Measurements from ENCODE around the gene LIMCH1.
"Not testable (repeated sequence)": the region's sequence is repeated elsewhere in the genome, so short reads cannot be mapped to it uniquely, and the experiment has no call there.

LIMCH1 gene

DNA sequence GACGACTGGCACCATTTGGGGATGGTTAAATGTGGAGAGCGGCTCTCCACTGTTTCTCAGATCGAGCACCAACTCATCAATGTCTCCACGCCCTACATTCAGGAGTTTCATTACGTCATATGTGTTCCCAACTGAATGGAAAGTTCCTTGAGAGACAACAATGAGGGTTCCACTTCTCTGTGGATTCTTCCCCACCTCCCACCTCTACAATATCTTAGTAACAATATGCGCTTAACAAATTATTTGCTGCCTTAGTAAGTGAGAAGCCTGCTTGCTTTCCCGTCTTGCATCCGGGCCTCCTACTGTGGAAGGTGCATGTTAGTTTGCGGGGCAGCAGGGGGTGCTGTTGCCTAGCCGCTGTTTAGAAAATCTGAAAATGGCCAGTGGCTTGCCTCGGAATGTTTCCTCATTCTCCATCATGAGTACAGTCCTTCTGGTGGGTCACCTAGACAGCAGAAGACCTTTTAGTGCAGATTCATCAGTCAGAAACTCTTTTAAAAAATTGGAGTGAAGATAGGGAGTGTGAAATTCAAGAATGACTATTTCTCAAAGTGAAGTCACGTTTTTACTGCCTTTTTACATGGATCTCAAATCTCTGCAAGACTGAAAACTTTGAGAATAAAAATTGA, 154.9 kb downstream of the LIMCH1 start:
- peak; percentile 8 for DNase-seq

DNA sequence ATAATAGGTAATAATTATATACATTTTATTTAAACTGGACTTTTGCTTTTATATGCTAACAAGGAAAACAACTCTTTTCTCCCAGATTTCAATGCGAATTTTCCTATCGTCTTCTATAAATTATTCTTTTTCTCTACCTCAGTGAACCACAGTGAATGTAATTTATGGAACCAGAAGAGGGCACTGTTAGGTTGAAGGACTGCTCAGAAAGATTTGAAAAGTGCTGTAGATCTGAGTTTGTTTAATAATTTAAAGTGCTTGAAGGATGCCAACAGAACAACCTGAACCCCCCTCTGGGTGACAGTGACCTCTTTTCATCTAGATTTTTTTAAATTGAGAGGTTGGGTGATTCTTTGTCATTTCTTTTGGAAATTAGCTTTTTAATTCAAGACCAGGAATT, 155.7 kb downstream of the LIMCH1 start:
- DNase-seq: no peak

DNA sequence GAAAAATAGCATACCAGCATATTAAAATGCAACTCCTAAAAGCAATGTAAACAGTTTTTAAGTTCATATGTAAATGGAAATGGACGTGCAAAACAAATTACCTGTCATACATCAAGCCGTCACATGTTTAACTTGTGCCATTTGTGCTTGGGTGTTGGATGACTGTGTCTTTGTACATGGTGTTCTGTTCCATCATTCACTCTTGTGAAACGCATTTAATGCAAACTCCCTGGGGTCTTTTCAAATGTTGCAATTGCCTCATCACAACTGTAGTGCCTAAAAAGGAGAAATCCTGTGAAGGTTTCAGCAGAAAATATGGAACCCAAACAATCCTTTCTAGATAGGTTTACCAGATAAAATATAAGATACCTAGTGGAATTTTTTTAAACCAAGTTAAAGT, 158.2 kb downstream of the LIMCH1 start:
- no peak for DNase-seq

DNA sequence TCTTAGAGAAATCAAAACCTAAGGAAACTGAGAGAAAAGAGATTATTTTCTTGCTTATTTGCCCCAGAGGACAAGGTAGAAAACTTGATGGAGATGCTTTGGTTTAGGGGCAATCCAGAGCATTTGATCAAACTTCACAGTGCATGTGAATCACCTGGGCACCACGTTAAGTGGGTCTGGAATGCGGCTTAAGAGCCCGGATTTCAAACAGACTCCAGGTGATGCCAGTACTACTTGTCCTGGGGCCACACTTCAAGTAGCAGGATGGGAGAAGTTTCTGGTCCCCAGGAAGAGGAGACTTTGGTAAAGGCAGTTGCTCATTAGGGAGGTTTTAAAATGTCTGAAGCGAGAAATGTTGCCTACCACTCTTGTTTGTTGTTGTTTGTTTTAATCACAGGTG, 158.8 kb downstream of the LIMCH1 start:
- no peak for DNase-seq

DNA sequence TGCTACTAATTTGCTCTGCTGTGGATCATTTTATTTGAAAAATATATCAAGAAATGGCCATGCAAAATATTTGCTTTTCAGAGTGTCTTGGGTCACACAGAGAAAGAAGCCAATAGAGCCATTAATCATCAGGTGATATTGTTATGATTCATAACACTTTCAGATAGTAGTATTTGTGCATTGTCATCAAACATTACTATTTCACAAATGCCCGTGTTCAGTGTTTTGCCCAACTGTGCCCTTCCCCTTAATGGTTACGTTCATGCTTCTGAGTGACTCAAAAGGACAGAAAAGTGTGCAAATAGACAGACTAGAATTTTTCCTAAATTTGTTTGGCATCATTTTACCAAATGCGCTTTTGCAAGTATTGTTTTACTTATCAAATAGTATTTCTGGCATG, 164.0 kb downstream of the LIMCH1 start:
- no peak for DNase-seq

DNA sequence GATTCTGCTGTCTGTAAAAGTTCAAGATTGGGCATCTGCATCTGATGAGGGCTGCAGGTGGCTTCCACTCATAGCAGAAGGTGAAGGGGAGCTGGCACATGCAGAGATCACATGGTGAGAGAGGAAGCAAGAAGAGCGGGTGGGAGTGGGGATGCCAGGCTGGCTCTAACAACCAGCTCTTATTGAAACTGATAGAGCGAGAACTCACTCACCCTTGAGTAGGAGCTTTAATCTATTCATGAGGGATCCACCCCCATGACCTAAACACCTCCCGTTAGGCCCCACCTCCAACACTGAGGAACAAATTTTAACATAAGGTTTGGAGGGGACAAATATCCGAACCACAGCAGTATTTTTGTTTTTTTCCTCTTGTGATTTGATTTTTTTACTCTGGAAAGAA, 164.8 kb downstream of the LIMCH1 start:
- no peak for DNase-seq

DNA sequence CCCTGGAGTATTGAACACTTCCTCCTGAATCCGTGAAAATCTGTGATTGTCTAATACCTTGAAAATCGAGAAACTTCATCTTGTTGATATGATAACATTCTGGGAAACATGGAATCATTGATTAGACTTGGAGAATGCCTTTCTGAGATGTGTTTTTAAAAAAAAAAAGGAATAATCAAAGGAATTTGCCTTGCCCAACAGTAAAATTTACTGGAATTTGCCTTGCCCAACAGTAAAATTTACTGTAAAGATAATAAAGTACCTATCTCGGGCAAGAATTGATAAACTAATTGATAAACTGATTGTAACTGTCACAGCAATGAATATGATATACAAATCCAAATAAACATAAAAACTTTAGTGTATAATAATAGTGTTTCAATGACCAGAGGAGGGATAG, 165.8 kb downstream of the LIMCH1 start:
- no peak for DNase-seq

DNA sequence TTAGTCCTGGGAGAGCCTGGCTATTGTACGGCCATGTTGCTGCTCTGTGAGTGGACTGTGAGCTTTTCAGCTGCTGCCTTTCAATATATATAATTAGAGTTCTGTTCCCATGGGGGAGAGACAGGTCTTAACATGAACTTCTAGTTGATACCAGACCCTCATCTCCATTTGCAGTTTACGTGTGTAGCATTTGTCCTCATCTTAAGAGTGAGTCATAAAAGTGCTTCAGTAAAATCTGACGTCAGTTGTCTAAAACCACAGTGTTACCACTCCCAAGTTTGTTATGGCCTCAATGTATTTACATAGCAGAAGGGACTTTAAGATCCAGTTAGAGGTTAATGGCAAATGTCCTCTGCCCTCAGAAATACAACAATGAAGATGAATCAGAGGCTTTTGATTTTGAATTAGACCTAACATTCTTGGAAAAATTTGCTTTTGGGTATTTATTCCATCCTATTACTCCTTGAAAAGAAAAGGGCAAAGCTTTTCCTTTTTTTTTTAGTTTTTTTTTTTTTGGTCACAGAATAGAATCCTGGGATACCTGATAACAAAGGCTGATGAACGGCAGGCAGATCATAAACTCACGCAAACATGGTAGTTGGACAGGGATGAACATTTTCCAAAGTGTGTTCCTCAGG, 172.0 kb downstream of the LIMCH1 start:
- no peak for DNase-seq

DNA sequence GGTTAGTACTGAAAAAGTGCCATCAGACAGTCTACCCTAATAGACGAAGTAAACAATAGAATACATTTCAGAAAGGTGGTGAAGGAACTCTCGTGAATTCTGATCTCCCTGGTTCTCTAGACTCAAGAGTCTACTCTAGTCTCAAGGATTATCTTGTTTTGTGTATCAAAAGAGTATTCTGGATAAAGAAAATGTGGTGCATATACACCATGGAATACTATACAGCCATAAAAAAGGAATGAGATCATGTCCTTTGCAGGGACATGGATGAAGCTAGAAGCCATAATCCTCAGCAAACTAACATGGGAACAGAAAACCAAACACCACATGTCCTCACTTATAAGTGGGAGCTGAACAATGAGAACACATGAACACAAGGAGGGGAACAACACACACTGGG, 173.7 kb downstream of the LIMCH1 start:
- DNase-seq: not testable (repeated sequence)

DNA sequence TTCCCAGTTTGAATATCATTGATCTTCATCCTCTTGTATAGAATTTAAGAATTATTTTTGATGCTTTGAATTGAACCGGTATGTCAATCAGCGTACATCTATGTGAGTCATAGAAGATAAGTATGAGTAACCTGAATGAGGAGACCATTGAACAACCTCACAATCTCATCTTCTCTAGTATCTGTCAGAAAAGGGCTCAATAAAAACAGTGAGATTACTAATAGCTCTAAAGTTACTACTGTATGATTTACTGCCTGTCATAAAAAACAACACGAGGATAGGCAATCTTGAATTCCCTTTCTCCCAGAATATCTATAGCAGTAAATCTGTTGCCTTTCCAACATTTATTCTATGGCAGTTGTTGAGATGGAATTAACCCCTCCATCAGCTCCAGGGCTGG, 174.5 kb downstream of the LIMCH1 start:
- no peak for DNase-seq

DNA sequence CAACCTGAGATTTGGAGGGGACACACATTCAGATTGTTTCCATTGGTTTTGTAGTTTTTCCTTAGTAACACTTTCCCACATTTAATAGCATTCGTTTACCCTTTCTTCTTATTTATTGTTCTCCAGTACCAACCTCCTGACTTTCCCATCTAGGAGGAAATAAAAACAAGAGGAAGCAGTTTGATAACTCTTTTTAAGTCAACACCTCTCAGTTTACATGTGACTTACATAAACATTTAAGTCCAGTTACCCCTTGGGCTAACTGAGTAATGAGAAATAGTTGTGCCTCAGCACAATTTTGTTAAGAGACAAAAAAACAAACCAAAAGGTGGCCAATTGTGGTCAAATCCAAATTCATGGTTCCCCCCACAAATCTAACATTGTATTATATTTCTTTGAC, 175.8 kb downstream of the LIMCH1 start:
- DNase-seq: no peak

DNA sequence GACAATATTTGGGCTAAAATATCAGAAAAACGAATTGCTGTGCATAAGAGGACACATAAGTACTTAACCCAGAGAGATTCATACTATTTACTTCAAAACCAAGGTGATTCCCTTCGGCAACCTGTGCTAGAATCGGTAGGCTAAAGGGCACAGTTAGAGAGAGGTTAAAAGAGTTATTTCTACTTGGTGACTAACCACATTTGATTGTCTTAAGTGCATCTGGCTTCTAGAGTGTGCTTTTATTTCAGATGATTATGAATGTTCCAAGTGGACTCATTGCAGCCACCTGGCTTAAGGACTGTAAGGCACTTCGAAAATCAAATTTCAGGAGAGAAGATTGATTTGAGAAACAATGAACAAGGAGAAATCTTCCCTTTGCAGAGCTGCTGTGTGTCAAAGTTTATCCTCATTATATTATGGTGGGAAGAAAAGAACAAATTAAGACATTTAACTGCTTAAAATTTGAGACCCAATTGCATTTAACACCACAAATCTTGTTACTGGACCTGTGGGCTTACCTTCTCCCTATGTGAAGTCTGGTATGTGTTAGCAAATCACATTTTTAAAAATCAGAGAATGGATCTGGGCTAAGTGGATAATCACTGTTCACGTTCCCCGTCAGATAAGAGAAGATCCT, 176.5 kb downstream of the LIMCH1 start:
- DNase-seq: no peak

DNA sequence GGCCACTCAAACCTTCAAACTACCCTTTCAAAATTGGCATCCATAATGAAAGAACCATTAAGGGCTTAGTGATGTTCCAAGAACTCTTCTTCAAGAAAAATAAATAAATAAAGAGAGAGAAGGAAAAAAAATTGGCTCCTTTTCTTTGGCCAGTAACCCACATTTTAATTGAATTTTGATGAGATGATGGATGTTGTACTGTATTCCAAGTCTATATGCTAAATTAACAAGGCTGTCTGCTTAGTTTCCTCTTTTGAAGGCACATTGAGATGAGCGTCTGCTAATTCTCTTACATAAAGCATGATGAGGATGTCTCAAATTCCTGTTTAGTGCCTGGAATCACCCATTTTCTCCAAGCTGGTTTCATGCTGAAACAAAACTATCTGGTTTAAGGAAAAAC, 177.2 kb downstream of the LIMCH1 start:
- DNase-seq: no peak

DNA sequence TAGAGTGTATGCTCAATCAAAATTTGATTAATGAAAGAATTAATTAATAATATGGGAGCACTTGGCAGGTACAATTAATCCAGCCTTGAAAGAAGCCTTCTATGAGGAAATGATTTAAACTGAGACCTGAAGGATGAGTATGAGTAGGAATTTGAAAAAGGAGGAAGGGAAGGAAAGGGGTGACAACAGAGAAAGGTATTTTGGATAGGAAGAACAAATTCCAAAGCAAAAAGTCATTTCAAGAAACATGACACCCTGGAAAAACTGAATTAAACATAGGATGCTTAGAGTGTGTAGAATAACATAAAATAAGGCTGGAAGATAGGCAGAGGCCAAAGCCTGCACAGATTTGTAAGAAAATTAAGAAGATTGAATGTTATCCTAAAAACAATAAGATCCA, 180.9 kb downstream of the LIMCH1 start:
- DNase-seq: no peak

DNA sequence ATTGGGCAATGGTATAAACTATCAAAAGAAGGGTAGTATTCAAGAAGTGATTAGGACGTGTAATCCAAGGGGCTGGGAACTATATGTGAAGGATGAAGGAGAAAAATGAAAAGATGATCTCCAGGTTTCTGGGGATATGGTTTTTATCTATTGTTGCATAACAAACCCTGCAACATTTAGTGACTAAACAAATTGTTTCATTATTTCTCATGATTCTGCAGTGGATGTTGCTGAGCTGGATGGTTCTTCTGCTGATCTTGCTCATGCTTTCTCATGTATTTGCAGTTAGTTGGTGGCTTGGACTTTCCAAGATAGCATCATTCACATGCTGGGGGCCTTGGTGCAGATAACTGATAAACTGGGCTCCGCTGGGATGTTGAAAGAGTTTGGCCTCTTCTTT, 181.5 kb downstream of the LIMCH1 start:
- no peak for DNase-seq

DNA sequence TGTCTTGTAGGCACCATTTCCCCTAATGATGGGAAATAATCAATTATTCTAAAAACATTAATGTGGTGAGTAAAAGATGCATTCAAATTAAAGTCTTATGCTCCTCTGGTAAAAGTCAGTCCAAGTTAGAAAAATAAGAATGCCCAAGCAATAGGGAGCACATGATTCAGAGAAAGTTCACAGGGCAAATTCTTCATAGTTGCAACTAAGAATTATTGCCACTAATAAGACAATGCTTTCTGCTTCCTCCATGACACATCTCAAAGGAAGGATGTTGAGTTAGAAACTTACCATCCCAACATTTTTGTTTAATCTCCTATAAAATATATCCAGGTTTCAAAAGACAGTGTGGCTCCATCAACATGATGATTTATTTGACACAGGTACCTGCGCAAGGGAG, 184.2 kb downstream of the LIMCH1 start:
- DNase-seq: no peak

DNA sequence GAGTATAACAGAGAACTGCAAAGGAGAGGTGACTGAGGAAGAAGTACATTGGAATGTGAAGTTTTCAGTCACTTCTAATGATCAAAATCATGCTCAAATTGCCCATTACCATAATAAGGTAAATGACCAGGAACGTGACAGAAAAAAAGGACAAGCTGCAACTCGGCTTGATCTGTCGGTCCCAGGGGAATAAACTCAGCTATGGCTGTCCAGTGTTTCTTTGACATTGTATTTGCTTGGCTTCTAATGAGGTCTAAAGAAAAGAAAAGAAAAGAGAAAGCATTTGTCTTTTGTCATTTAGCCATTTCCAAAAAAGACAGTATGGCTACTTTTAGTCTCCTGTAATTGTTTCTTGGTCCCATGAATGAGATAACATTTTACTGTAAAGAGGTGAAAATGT, 185.3 kb downstream of the LIMCH1 start:
- DNase-seq: no peak

DNA sequence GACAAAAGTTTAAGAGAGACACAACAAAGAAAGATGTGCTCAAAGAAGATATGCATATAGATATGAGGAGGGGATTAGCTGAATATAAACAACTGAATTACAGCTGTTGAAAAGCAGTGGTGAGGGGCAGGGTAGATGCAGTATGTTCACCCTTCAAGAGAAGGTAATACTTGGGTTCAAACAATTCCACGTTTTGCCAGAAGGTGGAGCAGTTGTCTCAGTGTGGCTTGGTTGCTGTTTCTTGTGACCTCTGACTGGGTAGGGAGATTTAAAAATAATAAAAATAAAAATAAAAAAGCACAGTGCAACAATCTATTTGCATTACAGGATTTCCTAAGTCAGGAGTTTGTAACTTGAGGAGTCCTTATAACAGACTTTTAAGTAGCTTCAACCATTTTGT, 187.3 kb downstream of the LIMCH1 start:
- no peak for DNase-seq

DNA sequence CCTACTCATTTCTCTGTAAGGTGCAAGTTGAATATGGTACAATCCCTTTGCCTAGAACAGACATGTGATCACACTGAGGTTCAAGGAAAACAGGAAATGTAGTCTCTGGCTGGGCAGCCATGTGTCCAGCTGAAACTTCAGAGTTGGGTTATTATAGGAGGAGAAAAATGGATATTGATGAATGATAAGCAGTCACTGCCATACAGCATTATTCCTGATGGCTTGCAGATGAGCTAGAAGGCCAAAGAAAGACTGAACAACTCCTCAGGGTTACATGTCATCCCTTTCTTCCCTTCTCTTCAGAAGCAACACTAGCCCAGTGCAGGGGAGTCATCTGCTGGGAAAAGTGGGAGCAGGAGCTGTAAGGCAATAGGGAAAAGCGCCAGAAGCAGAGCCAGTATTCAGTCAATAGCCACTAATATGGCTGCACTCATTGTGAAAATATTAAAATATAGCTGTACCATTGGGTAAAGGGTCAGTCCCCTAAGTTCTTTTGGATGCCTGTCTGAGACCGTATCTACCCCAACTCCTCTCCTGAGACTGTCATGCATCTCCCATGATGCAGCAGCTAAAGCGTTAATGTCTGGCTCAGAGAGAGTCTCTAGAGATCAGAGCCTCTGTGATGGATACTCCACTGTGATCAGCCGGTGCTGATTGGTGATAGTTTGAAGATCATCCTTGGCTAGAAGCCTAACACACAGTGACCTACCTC, 190.1 kb downstream of the LIMCH1 start:
- DNase-seq: no peak

DNA sequence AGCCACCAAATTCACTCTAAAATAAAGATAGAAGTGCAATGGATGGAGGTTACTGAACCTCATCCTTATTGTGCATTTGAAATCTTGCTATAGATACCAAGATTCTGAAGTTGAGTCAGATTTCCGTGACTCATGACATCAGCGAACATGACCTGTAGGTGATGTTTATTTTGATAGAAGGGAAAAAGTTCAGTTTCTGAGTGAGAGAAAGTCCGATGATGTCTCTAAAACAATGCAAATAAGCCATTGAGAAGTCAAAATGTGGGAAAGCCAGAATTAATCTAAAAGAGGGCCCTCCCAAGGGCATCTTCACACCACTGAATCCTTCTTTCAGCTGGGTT, 190.6 kb downstream of the LIMCH1 start:
- DNase-seq: no peak

DNA sequence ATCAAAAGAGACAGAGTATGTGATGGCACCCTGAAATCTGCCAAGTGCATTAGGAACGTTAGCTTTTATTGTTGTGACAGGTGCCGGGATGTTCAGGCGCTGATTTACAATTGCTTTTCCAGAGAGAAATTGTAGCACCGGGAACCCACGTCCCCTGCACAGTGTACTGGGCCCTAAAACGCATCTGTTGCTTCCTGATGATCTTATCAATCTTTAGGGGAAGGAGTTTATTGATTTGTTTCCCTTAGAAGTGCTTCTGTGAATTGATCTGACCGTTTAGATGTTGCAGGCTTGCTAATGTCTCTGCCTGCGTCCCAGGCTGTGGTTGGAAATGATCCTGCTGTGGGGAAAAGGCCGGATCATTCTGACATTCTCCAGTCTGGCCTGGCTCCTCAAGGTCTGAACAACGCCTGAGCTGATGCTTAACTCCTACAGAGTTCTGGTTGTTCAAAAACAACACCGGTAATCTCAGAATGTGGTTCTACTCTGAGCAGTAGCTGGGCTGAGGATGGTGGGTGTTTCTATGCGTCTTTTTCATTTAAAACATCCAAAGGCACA, 193.7 kb downstream of the LIMCH1 start:
- no peak for DNase-seq

DNA sequence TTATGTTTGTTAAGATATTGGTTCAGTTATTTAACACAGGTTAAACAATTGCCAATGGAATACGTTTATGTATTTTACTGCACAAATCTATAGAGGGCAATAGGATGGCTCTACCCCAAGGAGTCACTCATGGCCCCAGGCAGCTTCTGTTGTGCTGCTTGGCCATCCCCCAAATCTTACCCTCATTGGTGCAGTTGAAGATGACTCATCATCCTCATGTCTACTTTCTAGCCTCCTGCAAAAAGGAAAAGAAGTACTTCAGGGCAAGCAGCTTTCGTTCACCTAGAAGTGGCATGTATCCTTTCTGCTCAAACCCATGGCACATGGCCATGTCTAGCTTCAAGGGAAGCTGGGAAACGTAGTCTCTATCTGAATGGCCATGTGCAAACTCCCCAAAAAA, 196.4 kb downstream of the LIMCH1 start:
- DNase-seq: no peak

DNA sequence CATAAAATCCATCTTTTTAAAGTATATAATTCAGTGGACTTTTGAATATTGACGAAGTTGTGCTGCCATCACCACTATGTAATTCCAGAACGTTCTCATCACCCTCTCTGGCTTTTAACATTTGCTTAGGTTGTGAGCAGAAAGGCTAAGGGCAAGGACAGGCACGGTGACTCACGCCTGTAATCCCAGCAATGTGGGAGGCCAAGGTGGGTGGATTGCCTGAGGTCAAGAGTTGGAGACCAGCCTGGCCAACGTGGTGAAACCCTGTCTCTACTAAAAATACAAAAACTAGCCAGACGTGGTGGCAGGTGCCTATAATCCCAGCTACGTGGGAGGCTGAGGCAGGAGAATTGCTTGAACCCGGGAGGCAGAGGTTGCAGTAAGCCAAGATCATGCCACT, 199.5 kb downstream of the LIMCH1 start:
- not testable (repeated sequence) for DNase-seq

DNA sequence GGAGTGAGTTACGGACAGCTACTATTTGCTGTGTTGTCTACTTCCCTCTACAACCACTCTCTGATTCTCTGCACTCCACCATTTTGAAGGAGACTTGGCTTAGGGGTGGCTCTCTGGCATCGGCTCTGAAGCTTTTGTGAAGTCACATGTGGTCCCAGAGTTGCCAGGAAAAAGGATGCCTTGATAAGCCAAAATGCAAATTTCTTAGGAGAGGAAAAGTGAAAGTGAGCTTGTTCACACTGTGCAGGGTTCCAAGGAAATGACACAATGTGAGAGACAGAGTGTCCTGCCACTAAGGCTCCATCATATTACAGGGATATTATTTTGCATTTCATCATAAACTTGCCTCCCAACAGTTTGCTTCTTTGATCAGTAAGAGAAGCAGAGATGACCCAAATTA, 203.4 kb downstream of the LIMCH1 start:
- DNase-seq: no peak

Data from activated CD4-positive, alpha-beta T cell treated with anti-CD3 and anti-CD28 coated beads, Interleukin-2, amount 50 U/mL, for 1 hour (primary cell).